HepG2 (cell line): ENCODE measurements around the gene TRMT1. TPM values are rescaled to one million over a fixed set of nuclear protein-coding genes. Genes with fewer than 3 reads are reported as not detected.

Experiments
- ATAC-seq: fragments of 200-7000 bp; cut with Tn5 transposase; 3 replicates; pipeline ENCODE4 v1.9.1; 2020; ENCODE audit warnings: mild to moderate bottlenecking, moderate library complexity
- BruUV-seq: library from RNA; stranded (reverse); fragments of 400-500 nt; replicated peaks from 2 replicates; lab custom pipeline; 2021; lab: Mats Ljungman, UMichigan
- CTCF ChIA-PET: fragments of 300-600 bp; formaldehyde crosslinking; extraction: SDS; loops from one replicate; lab custom pipeline; 2021; ENCODE audit warnings: low total read pairs, inconsistent platforms, low intra/inter-chr PET ratio; lab: Yijun Ruan, JAX
- POLR2A ChIA-PET: fragments of 350-600 bp; sonication (Branson Sonifier 250); formaldehyde crosslinking; loops from one replicate; lab custom pipeline; 2020; ENCODE audit warnings: antibody characterized with exemption, inconsistent platforms; lab: Yijun Ruan, JAX
- DNase-seq: peaks from one replicate; pipeline ENCODE4 v3.0.0-alpha.2; 2015; ENCODE audit warnings: low spot score
- FAIRE-seq: peaks from 3 replicates; lab custom pipeline; 2011; peaks lifted over from hg19 to GRCh38; lab: Jason Lieb, UNC
- H2AFZ ChIP-seq: one replicate; pipeline ENCODE4 v1.6.1; 2011; ENCODE audit warnings: low read length, inconsistent platforms
- H3K27ac ChIP-seq: fragments of 300-600 bp; 3 replicates; pipeline ENCODE4 v1.8.0; 2011; ENCODE audit warnings: mixed run types, mild to moderate bottlenecking, mixed read lengths, low read length, inconsistent platforms; ENCODE audit not compliant: insufficient read depth; ENCODE audit errors: extremely low read length
- H3K27me3 ChIP-seq, 2 experiments: fragments of 200-600 bp in 1 of 2; 2 replicates in 1 of 2; 3 replicates in 1 of 2; pipeline versions ENCODE4 v1.6.0 to v1.8.0; 2011; ENCODE audit warnings: low read length in 2 of 2, mild to moderate bottlenecking in 2 of 2, moderate library complexity in 2 of 2, inconsistent platforms in 1 of 2; ENCODE audit not compliant: insufficient read depth in 2 of 2, control insufficient read depth in 1 of 2
- H3K36me3 ChIP-seq, 2 experiments: fragments of 200-600 bp in 1 of 2; replicated peaks in 1 of 2; 2 replicates in 1 of 2; 3 replicates in 1 of 2; pipeline versions ENCODE4 v1.5.1 to v1.8.0; 2011; ENCODE audit warnings: low read length in 2 of 2, inconsistent platforms in 1 of 2; ENCODE audit not compliant: insufficient read depth in 2 of 2, control insufficient read depth in 1 of 2
- H3K4me1 ChIP-seq: 2 replicates; pipeline ENCODE4 v1.5.1; 2012; ENCODE audit warnings: low read length, inconsistent platforms; ENCODE audit not compliant: insufficient read depth
- H3K4me2 ChIP-seq: 2 replicates; pipeline ENCODE4 v1.6.0; 2011; ENCODE audit warnings: low read depth, low read length, inconsistent platforms
- H3K4me3 ChIP-seq, 3 experiments: fragments of 200-600 bp in 1 of 3; sonication (generic), shearing (Covaris generic) in 1 of 3; replicated peaks in 1 of 3; 2 replicates each; pipeline ENCODE4 v1.5.1; 2011 to 2016; ENCODE audit warnings: low read length in 3 of 3, inconsistent platforms in 2 of 3, low read depth in 2 of 3, mild to moderate bottlenecking in 2 of 3, control low read depth in 1 of 3, mixed read lengths in 1 of 3; ENCODE audit not compliant: insufficient read depth in 1 of 3
- H3K79me2 ChIP-seq: one replicate; pipeline ENCODE4 v1.6.1; 2011; ENCODE audit warnings: low read length, inconsistent platforms; ENCODE audit not compliant: insufficient read depth
- H3K9ac ChIP-seq: 2 replicates; pipeline ENCODE4 v1.6.0; 2011; ENCODE audit warnings: mild to moderate bottlenecking, low read depth, low read length, inconsistent platforms; ENCODE audit not compliant: insufficient read depth
- H3K9me3 ChIP-seq: 2 replicates; pipeline ENCODE4 v1.5.1; 2012; ENCODE audit warnings: mild to moderate bottlenecking, low read length
- H4K20me1 ChIP-seq: 2 replicates; pipeline ENCODE4 v1.6.0; 2011; ENCODE audit warnings: inconsistent platforms, mild to moderate bottlenecking, low read length, moderate library complexity; ENCODE audit not compliant: insufficient read depth
- CBFB ChIP-seq: sonication (generic); formaldehyde crosslinking; IDR thresholded peaks from 2 replicates; pipeline ENCODE4 v1.4.0; 2020; ENCODE audit warnings: missing genetic modification reagents
- DDIT3 ChIP-seq: sonication (generic); formaldehyde crosslinking; IDR thresholded peaks from 2 replicates; pipeline ENCODE4 v1.4.0; 2020; ENCODE audit warnings: mild to moderate bottlenecking, missing genetic modification reagents
- FOXK1 ChIP-seq: sonication (generic); formaldehyde crosslinking; IDR thresholded peaks from 2 replicates; pipeline ENCODE4 v1.4.0; 2020; ENCODE audit warnings: low read depth, missing genetic modification reagents, borderline replicate concordance
- HNRNPH1 ChIP-seq: fragments of 200-400 bp; formaldehyde crosslinking; optimal IDR thresholded peaks from 2 replicates; pipeline ENCODE3; 2017; ENCODE audit warnings: mild to moderate bottlenecking, low read depth, low read length
- MAFG ChIP-seq: sonication (generic); formaldehyde crosslinking; IDR thresholded peaks from 2 replicates; pipeline ENCODE4 v1.5.1; 2020; ENCODE audit warnings: mild to moderate bottlenecking, missing genetic modification reagents
- PAX8 ChIP-seq: sonication (generic); formaldehyde crosslinking; IDR thresholded peaks from 2 replicates; pipeline ENCODE4 v1.8.0; 2022; ENCODE audit warnings: mild to moderate bottlenecking, missing genetic modification reagents, borderline replicate concordance
- PBX2 ChIP-seq: IDR thresholded peaks from 2 replicates; pipeline ENCODE4 v1.6.1; 2016; ENCODE audit warnings: control low read depth
- PITX1 ChIP-seq: sonication (generic); formaldehyde crosslinking; IDR thresholded peaks from 2 replicates; pipeline ENCODE4 v1.5.1; 2020; ENCODE audit warnings: mild to moderate bottlenecking, missing genetic modification reagents
- SAP130 ChIP-seq: IDR thresholded peaks from 2 replicates; pipeline ENCODE4 v1.6.1; 2016; ENCODE audit warnings: low read depth
- SOX6 ChIP-seq, 2 experiments: fragments of 450-650 bp in 1 of 2; sonication (generic) in 1 of 2; formaldehyde crosslinking in 1 of 2; IDR thresholded peaks; 2 replicates each; pipeline versions ENCODE4 v1.4.0 to v1.6.1; 2017 to 2020; ENCODE audit warnings: antibody characterized with exemption in 1 of 2, mild to moderate bottlenecking in 1 of 2, missing genetic modification reagents in 1 of 2
- SRSF1 ChIP-seq: fragments of 200-400 bp; formaldehyde crosslinking; optimal IDR thresholded peaks from 2 replicates; pipeline ENCODE3; 2017; ENCODE audit warnings: mild to moderate bottlenecking, low read depth, low read length, moderate library complexity
- TFE3 ChIP-seq: IDR thresholded peaks from 2 replicates; pipeline ENCODE4 v1.6.1; 2016
- ZBTB25 ChIP-seq: IDR thresholded peaks from 2 replicates; pipeline ENCODE4 v1.6.1; 2018; ENCODE audit warnings: missing genetic modification reagents
- ZBTB33 ChIP-seq: sonication (generic); formaldehyde crosslinking; IDR thresholded peaks from 2 replicates; pipeline ENCODE4 v1.4.0; 2020; ENCODE audit warnings: missing genetic modification reagents
- ZNF24 ChIP-seq: fragments of 450-650 bp; IDR thresholded peaks from 2 replicates; pipeline ENCODE4 v1.6.1; 2017; ENCODE audit warnings: antibody characterized with exemption, mild to moderate bottlenecking
- ZNF414 ChIP-seq: sonication (generic); formaldehyde crosslinking; IDR thresholded peaks from 2 replicates; pipeline ENCODE4 v1.5.0; 2020; ENCODE audit warnings: missing genetic modification reagents
- ZNF556 ChIP-seq: sonication (generic); formaldehyde crosslinking; IDR thresholded peaks from 2 replicates; pipeline ENCODE4 v1.4.0; 2020; ENCODE audit warnings: mild to moderate bottlenecking, missing genetic modification reagents, borderline replicate concordance
- WGBS: methylation state at CpG from one replicate; pipeline ENCODE4 v1.1.6; 2017; ENCODE audit warnings: low lambda C conversion rate; 5-methylcytosine and 5-hydroxymethylcytosine counted together
- in situ Hi-C: cut with HindIII; loops from 2 replicates; pipeline ENCODE4 v1.10.0; 2017; ENCODE audit warnings: low pct_unique_long_range_greater_than_20kb; ENCODE audit not compliant: extremely low pct_ligation_motif_present
- intact Hi-C: fragments of 100-400 bp; cut with micrococcal nuclease; formaldehyde crosslinking; loops from one replicate; pipeline ENCODE4 v1.10.0; 2022; ENCODE audit not compliant: unreplicated experiment
- polyA plus RNA-seq, 8 experiments: library from polyadenylated mRNA; depleted of rRNA in 3 of 8; stranded (reverse) in 7 of 8; unstranded in 1 of 8; fragments of >200 nt; fragmentation: Illumina TruSeq in 4 of 8; extraction: Trizol in 4 of 8; gene quantifications; 2 replicates each; pipeline versions ENCODE4 v1.2.1 to v1.2.3, GENCODE V29; 2011 to 2016; ENCODE audit warnings: low read depth in 4 of 8, missing spikeins in 1 of 8, mixed read lengths in 1 of 8; ENCODE audit not compliant: insufficient read depth in 1 of 8
- total RNA-seq, 5 experiments: library from RNA; depleted of rRNA; stranded (reverse); fragments of >200 nt; fragmentation: Illumina TruSeq; extraction: Trizol; gene quantifications; 2 replicates each; pipeline ENCODE4 v1.2.3, GENCODE V29; 2016; ENCODE audit warnings: low read depth in 1 of 5

The TRMT1 gene
- total and polyA plus RNA-seq, 2 of the 13 experiments (the other 11 are each of a cell fraction or from before 2014, with no cell fraction given): 35.5 to 44.1 TPM

- peak overlapping the region; percentile 95 for H3K27ac ChIP-seq
- CTCF ChIA-PET: no interaction called here
- H4K20me1 ChIP-seq: peaks cover 3% of the 10 kb centered on the region; the same call in 1 of the 2 replicates
- BruUV-seq: TSS peak; percentile 85
- peak overlapping the region; percentile 94 for H3K9ac ChIP-seq
- DNase-seq (peak; percentile 86), ATAC-seq (peak; percentile 12), FAIRE-seq (no peak)
- H3K4me2 ChIP-seq: peak overlapping the region; percentile 96
- H3K9me3 ChIP-seq: no peaks in the 10 kb centered on the region
- POLR2A ChIA-PET: interaction anchor here (1.0 to 2.2 kb wide), 10 partner anchors 13 to 99 kb away, joined by 3 to 108 read pairs (median 6); partner anchors contain the start of gene NACC1
- no peaks in the 10 kb centered on the region; a peak in 1 of 5 replicates for H3K27me3 ChIP-seq
- in situ Hi-C loops: loop anchor here (5.0 kb wide), 2 partner anchors 36 to 39 kb away; partner anchors contain the start of genes NACC1 and TRMT1
- H3K36me3 ChIP-seq: no peaks in the 10 kb centered on the region
- intact Hi-C loops: loop anchor here (1.0 to 5.0 kb wide), 3 partner anchors 9 to 694 kb away; partner anchors contain the start of genes NACC1 and TRMT1
- H3K79me2 ChIP-seq: peaks cover 49% of the 10 kb centered on the region
- 64% methylated on average over 30 of the region's 59 CpGs for WGBS
- H3K4me3 ChIP-seq: peak overlapping the region; percentile 57 to 91 (median 74); a peak in 5 of 6 replicates
- H2AFZ ChIP-seq: no peak overlapping the region
- H3K4me1 ChIP-seq: peaks cover 45% of the 10 kb centered on the region
- TF ChIP-seq HNRNPH1: no peak
- peak; percentile 63; the same call in 1 of the 2 replicates for TF ChIP-seq ZBTB25
- peak; percentile 95 for TF ChIP-seq SRSF1
- no peak for TF ChIP-seq SOX6 (IDR thresholded peaks at IDR 0.05)
- TF ChIP-seq SOX6 (CRISPR knock-in tag; IDR thresholded peaks at IDR 0.05): peak; percentile 36; the same call in 1 of the 2 replicates
- no peak for TF ChIP-seq PBX2 (CRISPR knock-in tag)
- no peak; the same call in 1 of the 2 replicates for TF ChIP-seq CBFB (CRISPR knock-in tag)
- no peak for TF ChIP-seq ZNF556
- peak; percentile 45; the same call in 1 of the 2 replicates for TF ChIP-seq FOXK1 (CRISPR knock-in tag)
- TF ChIP-seq PAX8: no peak
- no peak for TF ChIP-seq DDIT3 (CRISPR knock-in tag)
- no peak for TF ChIP-seq MAFG
- peak; percentile 79 for TF ChIP-seq ZBTB33
- 0 out of 2 replicates have a peak, but pooled peaks have one; percentile 34 for TF ChIP-seq ZNF414
- no peak for TF ChIP-seq PITX1 (CRISPR knock-in tag)
- peak; percentile 80; the same call in 1 of the 2 replicates for TF ChIP-seq SAP130 (CRISPR knock-in tag)
- no peak for TF ChIP-seq ZNF24
- TF ChIP-seq TFE3 (CRISPR knock-in tag): peak; percentile 55
Measured at GRCh38 chr19:13152974-13153568, 36.5 kb upstream of the TRMT1 start.
